Breast epithelium (tissue), 3 donors: ENCODE data around the gene CEP19.

ENCODE experiments used
- POLR2A ChIP-seq: fragments of 450-650 bp; IDR thresholded peaks from one replicate; pipeline ENCODE4 v1.6.1; 2016; ENCODE audit warnings: antibody characterized with exemption, mild to moderate bottlenecking, moderate library complexity
- POLR2AphosphoS5 ChIP-seq, 3 donors: sonication (generic); formaldehyde crosslinking; IDR thresholded peaks; one replicate each; pipeline ENCODE4 v1.6.1; 2017; ENCODE audit warnings: antibody characterized with exemption in 3 of 3

DNA sequence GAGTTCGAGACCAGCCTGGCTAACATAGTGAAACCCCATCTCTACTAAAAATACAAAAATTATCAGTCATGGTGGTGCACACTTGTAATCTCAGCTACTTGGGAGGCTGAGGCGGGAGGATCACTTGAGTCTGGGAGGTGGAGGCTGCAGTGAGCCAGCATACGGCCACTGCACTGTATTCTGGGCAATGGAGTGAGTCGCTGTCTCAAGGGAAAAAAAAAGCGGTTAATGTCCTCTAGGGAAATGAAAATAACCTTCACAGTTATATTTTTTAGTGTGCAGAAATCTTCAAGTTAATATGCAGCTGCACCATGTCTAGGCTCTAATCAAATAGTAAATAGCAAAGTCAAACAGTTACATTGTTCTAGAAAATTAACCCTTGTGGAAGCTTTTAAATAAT lies 14.8 kb downstream of the CEP19 start:
- TF ChIP-seq POLR2A (no peak), POLR2AphosphoS5 (IDR thresholded peaks at IDR 0.05) (no peak)
